OCI-LY1 (cell line): ENCODE measurements around the gene IL1F10.

Experiments
- CTCF ChIP-seq: fragments of 200-600 bp; sonication (generic), shearing (Covaris generic); IDR thresholded peaks from 2 replicates; pipeline ENCODE4 v1.5.1; 2017; ENCODE audit warnings: mild to moderate bottlenecking, antibody characterized with exemption, low read length, moderate library complexity, mixed read lengths
- EZH2 ChIP-seq: fragments of 200-600 bp; sonication (generic), shearing (Covaris generic); IDR thresholded peaks from 2 replicates; pipeline ENCODE4 v1.8.0; 2017; ENCODE audit warnings: borderline replicate concordance, mixed run types, mild to moderate bottlenecking, antibody characterized with exemption, low read length, moderate library complexity, mixed read lengths

- no peak for TF ChIP-seq CTCF
- no peak for TF ChIP-seq EZH2
Observed at GRCh38 chr2:113061241-113061640, 6.5 kb upstream of the IL1F10 start.
